ENCODE data around the gene CCDC158. TPM values are rescaled to one million over a fixed set of nuclear protein-coding genes. Genes with fewer than 3 reads are reported as not detected.
"Not testable (repeated sequence)": the region's sequence is repeated elsewhere in the genome, so short reads cannot be mapped to it uniquely, and the experiment has no call there.

Gene CCDC158
- total and polyA plus RNA-seq, 2 experiments from 2014 or later = 0.21 to 0.27 TPM

DNA sequence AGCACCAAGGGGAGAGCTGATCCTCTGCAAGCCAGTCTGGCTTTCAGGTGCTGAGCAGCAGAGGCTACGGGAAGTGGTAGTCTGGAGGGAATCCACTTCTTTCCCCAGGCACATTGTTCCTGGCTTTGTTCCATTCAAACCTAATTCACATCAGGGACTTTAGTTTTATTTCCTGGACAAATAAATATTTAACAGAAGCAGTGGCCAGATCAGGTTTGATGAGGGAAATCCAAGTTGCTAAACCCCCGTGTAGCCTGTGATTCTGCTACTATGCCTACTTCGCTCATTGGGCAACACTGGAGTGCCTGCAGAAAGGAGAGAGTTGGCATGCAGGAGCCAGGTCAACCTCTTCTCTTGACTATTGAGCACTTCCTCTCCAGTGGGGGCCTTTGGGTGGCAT is 128.2 kb downstream of the CCDC158 start (continued):
- TF ChIP-seq, protein P1, sequence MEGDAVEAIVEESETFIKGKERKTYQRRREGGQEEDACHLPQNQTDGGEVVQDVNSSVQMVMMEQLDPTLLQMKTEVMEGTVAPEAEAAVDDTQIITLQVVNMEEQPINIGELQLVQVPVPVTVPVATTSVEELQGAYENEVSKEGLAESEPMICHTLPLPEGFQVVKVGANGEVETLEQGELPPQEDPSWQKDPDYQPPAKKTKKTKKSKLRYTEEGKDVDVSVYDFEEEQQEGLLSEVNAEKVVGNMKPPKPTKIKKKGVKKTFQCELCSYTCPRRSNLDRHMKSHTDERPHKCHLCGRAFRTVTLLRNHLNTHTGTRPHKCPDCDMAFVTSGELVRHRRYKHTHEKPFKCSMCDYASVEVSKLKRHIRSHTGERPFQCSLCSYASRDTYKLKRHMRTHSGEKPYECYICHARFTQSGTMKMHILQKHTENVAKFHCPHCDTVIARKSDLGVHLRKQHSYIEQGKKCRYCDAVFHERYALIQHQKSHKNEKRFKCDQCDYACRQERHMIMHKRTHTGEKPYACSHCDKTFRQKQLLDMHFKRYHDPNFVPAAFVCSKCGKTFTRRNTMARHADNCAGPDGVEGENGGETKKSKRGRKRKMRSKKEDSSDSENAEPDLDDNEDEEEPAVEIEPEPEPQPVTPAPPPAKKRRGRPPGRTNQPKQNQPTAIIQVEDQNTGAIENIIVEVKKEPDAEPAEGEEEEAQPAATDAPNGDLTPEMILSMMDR (conservative IDR thresholded peaks at IDR 0.05; ENCODE audit: low read depth in 2 of 2) = no peak
- TF ChIP-seq STAT1 (IDR thresholded peaks at IDR 0.05; ENCODE audit: unreplicated experiment) = no peak

DNA sequence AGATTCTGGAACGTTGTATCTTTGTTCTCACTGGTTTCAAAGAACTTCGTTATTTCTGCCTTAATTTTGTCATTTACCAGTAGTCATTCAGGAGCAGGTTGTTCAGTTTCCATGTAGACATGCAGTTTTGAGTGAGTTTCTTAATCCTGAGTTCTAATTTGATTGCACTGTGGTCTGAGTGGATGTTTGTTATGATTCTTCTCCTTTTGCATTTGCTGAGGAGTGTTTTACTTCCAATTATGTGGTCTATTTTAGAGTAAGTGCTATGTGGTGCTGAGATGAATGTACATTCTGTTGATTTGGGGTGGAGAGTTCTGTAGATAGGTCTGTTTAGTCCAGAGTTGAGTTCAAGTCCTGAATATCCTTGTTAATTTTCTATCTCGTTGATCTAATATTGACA is 133.1 kb downstream of the CCDC158 start:
- H3K27me3 Mint-ChIP-seq (ENCODE audit: insufficient read depth, low read depth, poor library complexity); H3K4me3 ChIP-seq; H3K9me3 Mint-ChIP-seq; DNase-seq (ENCODE audit: low spot score); H3K9me2 ChIP-seq (ENCODE audit: insufficient read depth); H3K27ac Mint-ChIP-seq; H3K36me3 Mint-ChIP-seq (ENCODE audit: low read depth); H3K27ac ChIP-seq (ENCODE audit: low read depth); H3K4me2 ChIP-seq; H3K79me2 ChIP-seq (replicated peaks; ENCODE audit: insufficient read depth); ATAC-seq; H4K20me1 ChIP-seq (replicated peaks; ENCODE audit: insufficient read depth); H3K4me3 Mint-ChIP-seq; H3F3A ChIP-seq (replicated peaks; ENCODE audit: low read depth); H3K36me3 ChIP-seq (ENCODE audit: insufficient read depth); H3K4me1 ChIP-seq (ENCODE audit: insufficient read depth); H3K27me3 ChIP-seq (ENCODE audit: insufficient read depth); H2AFZ ChIP-seq; H3K4me1 Mint-ChIP-seq: not testable (repeated sequence)

DNA sequence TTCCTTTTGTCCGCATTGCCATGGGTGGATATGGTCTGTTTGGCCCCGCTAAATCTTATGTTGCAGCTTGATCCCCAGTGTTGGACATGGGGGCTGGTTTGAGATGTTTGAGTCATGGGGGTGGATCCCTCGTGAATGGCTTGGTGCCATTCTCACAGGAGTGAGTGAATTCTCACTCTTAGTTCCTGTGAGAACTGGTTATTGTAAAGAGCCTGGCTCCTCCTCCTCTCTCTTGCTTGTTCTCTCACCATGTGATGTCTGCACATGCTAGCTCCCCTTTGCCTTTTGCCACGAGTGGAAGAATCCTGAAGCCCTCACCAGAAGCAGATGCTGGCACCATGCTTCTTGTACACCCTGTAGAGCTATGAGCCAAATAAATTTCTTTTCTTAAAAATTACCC is 137.0 kb downstream of the CCDC158 start:
- no peaks in the 10 kb centered on the region for H3F3A ChIP-seq (replicated peaks; ENCODE audit: low read depth)
- H3K9me2 ChIP-seq (ENCODE audit: insufficient read depth) = no peaks in the 10 kb centered on the region
- no peak overlapping the region for H2AFZ ChIP-seq
- H3K4me1 ChIP-seq (ENCODE audit: insufficient read depth) = no peaks in the 10 kb centered on the region
- peaks cover 2% of the 10 kb centered on the region for H3K27me3 Mint-ChIP-seq (ENCODE audit: insufficient read depth, low read depth, poor library complexity)
- H3K79me2 ChIP-seq (replicated peaks; ENCODE audit: insufficient read depth) = no peaks in the 10 kb centered on the region
- no peaks in the 10 kb centered on the region for H3K27me3 ChIP-seq (ENCODE audit: insufficient read depth)
- H3K27ac Mint-ChIP-seq = no peak overlapping the region
- ATAC-seq = no peak
- DNase-seq (ENCODE audit: low spot score) = no peak
- no peaks in the 10 kb centered on the region; the same call in 2 of the 3 replicates for H3K4me1 Mint-ChIP-seq
- H3K9me3 Mint-ChIP-seq = 0 out of 3 replicates have a peak, but pooled peaks cover 5% of the 10 kb centered on the region
- no peak overlapping the region for H3K4me2 ChIP-seq
- H3K36me3 Mint-ChIP-seq (ENCODE audit: low read depth) = no peaks in the 10 kb centered on the region
- no peaks in the 10 kb centered on the region for H3K36me3 ChIP-seq (ENCODE audit: insufficient read depth)
- H3K27ac ChIP-seq (ENCODE audit: low read depth) = no peak overlapping the region
- H4K20me1 ChIP-seq (replicated peaks; ENCODE audit: insufficient read depth) = no peaks in the 10 kb centered on the region
- H3K4me3 ChIP-seq = no peak overlapping the region
- H3K4me3 Mint-ChIP-seq = no peak overlapping the region
- TF ChIP-seq STAT1 (IDR thresholded peaks at IDR 0.05; ENCODE audit: unreplicated experiment) (no peak), CREB1 (CRISPR knock-in tag; IDR thresholded peaks at IDR 0.05; ENCODE audit: low read depth) (no peak), JUNB (IDR thresholded peaks at IDR 0.05; ENCODE audit: unreplicated experiment) (no peak), POLR2AphosphoS5 (IDR thresholded peaks at IDR 0.05; ENCODE audit: low read depth) (no peak), EZH2 (IDR thresholded peaks at IDR 0.05; ENCODE audit: low read depth, unreplicated experiment) (no peak), ZNF331 (CRISPR knock-in tag; IDR thresholded peaks at IDR 0.05; ENCODE audit: low read depth) (no peak)
- TF ChIP-seq, protein P2, sequence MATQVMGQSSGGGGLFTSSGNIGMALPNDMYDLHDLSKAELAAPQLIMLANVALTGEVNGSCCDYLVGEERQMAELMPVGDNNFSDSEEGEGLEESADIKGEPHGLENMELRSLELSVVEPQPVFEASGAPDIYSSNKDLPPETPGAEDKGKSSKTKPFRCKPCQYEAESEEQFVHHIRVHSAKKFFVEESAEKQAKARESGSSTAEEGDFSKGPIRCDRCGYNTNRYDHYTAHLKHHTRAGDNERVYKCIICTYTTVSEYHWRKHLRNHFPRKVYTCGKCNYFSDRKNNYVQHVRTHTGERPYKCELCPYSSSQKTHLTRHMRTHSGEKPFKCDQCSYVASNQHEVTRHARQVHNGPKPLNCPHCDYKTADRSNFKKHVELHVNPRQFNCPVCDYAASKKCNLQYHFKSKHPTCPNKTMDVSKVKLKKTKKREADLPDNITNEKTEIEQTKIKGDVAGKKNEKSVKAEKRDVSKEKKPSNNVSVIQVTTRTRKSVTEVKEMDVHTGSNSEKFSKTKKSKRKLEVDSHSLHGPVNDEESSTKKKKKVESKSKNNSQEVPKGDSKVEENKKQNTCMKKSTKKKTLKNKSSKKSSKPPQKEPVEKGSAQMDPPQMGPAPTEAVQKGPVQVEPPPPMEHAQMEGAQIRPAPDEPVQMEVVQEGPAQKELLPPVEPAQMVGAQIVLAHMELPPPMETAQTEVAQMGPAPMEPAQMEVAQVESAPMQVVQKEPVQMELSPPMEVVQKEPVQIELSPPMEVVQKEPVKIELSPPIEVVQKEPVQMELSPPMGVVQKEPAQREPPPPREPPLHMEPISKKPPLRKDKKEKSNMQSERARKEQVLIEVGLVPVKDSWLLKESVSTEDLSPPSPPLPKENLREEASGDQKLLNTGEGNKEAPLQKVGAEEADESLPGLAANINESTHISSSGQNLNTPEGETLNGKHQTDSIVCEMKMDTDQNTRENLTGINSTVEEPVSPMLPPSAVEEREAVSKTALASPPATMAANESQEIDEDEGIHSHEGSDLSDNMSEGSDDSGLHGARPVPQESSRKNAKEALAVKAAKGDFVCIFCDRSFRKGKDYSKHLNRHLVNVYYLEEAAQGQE (IDR thresholded peaks at IDR 0.05; ENCODE audit: unreplicated experiment) = no peak
- TF ChIP-seq, protein P1 (conservative IDR thresholded peaks at IDR 0.05; ENCODE audit: low read depth in 2 of 2) = no peak
